NCI-H2171 (cell line): ENCODE data around the gene TMEFF1.

ENCODE experiments used
- DNase-seq: peaks from one replicate; lab custom pipeline; 2025; lab: John Stamatoyannopoulos, UW

Gene TMEFF1

DNA sequence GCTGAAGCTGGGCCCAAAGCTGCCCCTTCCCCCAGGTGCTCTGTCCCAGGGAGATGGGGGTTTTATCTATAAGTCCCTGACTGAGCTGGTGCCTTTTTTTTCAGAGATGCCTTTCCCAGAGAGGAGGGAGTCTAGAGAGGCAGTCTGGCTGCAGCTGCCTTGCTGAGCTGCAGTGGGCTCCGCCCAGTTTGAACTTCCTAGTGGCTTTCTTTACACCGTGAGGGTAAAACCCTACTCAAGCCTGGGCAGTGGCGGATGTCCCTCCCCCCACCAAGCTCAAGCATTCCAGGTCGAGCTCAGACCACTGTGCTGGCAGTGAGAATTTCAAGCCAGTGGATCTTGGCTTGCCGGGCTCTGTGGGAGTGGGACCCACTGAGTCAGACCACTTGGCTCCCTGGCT is 146.2 kb downstream of the TMEFF1 start:
- DNase-seq = no peak

DNA sequence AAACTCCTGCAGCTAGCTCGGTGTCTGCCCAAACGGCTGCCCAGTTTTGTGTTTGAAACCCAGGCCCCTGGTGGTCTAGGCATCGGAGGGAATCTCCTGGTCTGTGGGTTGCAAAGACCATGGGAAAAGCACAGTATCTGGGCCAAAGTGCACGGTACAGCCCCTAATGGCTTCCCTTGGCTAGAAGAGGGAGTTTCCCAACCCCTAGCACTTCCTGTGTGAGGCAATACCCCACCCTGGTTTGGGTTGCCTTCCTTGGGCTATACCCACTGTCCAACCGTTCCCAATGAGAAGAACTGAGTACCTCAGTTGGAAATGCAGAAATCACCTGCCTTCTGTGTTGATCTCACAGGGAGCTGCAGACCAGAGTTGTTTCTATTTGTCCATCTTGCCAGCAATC is 146.7 kb downstream of the TMEFF1 start:
- no peak for DNase-seq

DNA sequence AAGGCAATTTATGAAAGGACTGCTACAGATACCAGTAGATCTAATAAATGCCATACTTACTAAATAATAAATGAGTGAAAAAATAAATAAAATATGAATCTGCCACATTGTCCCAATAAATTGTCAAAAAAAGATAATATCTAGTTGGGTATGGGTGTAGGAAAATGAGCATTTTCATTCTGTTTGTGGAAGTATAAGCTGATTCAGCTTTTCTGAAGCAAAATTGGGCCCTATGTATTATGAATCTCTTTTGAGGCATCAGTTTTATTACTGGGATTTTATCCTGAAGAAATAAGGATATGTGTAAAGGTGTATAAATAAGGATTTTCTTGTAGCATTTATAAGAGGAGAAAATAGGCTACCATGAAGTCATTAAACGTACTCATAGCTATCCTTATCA is 151.0 kb downstream of the TMEFF1 start:
- DNase-seq = no peak

DNA sequence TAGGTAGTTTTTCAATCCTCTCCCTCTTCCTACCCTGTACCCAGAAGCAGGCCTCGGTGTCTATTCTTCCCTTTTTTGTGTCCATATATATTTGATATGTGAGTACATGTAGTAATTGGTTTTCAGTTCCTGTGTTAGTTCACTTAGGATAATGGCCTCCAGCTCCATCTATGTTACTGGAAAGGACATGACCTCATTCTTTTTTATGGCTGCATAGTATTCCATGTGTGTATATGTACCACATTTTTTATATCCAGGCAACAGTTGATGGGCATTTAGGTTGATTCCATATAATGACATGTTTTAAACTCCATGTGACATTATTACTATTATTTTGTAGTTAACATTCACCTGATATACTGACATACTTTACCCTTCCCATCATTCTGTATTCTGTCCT is 154.0 kb downstream of the TMEFF1 start:
- DNase-seq = no peak
